HPDE6-E6E7 (cell line): ENCODE results near the gene PKHD1.

Experiments used
- DNase-seq: peaks from one replicate; pipeline ENCODE4 v3.0.0; 2011; ENCODE audit warnings: missing footprints; ENCODE audit errors: extremely low spot score

Gene PKHD1

DNA sequence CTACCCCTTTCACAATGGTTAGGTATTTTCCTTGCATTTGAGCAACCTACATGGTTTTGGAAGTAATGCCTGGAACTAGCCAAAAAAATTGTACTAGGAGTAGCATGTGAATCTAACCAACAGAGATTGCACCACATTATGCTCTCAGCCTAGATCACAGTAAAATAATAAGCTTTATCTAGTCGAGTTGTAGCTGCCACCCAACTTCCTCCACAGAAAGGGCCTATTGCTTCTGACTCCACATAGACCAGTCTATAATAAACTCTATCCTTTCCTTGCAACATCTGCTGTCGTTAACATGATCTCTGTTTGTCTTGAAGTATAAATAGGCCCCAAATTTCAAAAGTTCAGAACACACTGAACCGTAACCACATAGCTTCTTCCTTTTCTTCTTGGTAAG is 375.5 kb downstream of the PKHD1 start:
- no peak for DNase-seq

DNA sequence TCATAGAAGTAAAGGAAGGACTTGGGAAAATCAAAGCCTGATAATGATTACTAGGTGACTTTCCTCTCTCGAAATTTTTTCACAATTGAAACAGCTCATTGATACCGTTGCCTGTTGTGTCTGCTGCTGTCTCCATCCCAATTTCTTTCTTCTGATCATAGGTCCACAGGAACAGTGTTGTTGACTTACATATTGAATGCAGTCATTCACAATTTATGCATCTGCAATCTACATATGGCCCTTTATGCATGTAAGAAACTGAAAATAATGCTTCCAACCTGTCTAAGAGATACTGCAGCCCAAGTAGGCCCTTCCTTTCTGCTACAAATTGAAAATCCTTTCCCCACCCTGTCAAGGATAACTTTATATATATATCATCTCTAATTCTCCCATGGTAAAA is 381.3 kb downstream of the PKHD1 start:
- no peak for DNase-seq

GRCh38 chr6:51704932-51705540 is 382.4 kb downstream of the PKHD1 start:
- DNase-seq: no peak

GRCh38 chr6:51702851-51703250 is 384.6 kb downstream of the PKHD1 start:
- DNase-seq: no peak

DNA sequence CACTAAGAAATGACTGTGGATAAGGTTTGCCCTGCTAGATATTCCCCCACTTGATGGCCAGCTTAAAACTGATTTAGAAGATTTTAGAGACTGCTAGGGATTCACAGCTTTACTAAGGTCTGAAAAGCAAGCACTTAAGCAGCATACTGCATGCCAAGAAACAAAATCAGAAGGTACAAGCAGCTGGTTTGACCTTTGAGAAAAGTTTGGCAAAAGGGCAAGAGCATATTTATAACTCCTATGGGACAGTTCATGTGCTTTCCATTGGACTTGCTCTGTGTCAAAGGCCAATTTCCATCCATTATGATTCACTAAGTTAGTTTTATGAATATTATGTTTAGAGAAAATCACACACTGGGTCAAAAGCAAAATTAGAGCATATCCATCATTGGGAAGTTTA is 402.8 kb downstream of the PKHD1 start:
- DNase-seq: no peak

GRCh38 chr6:51684038-51684437 is 403.4 kb downstream of the PKHD1 start:
- DNase-seq: no peak

GRCh38 chr6:51678905-51679620 is 408.4 kb downstream of the PKHD1 start:
- no peak for DNase-seq

DNA sequence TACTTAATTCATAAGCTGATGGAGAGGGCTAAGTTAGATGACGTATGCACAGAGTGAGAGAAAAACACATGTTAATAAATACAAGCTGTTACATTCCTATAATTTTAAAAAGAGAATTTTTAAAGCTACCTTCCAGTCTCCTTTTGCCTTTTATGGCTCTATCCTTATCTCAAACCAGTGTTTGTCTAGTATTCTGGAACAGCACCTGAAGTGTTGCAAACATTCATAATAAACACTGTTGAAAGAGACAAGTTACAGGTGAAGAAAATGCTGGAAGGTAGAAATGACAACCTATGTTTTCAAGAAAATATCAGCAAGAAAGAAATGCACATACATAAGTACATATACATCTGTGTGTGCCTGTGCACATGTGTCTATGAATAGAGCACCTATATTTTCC is 409.1 kb downstream of the PKHD1 start:
- no peak for DNase-seq

GRCh38 chr6:51675922-51676275 is 411.5 kb downstream of the PKHD1 start:
- DNase-seq: no peak

- DNase-seq: no peak
These were observed 412.1 kb downstream of the PKHD1 start for GRCh38 chr6:51675020-51675921.

DNA sequence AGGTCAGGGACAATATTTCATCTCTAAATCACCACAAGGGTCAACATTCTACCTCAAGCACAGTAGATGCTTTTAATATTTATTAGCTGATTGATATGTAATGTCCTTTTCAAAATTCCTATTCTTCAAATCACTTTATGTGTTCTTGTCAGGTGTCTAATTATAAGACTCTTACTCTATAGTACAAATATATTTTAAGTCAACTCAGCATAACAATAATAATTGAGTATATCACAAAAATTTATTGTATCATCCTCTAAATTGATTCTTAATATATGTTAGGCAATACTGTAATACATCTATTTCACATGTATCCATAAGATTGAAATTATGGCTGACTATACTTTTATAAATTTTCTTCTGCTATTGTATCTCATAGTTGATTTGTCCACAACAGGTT is 423.9 kb downstream of the PKHD1 start:
- DNase-seq: no peak

DNA sequence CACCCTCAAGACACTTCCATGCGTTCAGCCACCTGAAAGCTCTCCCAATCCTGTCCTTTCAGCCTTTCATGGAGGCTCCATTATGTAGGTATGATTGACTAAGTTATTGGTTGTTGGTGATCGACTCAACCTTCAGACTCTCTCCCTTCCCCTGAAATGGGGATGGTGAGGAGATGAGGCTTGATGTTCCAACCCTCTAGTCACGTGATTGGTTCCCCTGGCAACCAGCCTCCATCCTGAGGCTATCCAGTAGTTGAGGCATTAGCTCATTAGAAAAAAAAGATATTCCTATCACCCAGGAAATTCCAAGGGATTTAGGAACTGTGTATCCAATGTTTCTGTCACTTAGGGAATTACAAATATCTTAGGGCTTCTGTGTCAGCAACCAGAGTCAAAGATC is 426.6 kb downstream of the PKHD1 start:
- DNase-seq: no peak

DNA sequence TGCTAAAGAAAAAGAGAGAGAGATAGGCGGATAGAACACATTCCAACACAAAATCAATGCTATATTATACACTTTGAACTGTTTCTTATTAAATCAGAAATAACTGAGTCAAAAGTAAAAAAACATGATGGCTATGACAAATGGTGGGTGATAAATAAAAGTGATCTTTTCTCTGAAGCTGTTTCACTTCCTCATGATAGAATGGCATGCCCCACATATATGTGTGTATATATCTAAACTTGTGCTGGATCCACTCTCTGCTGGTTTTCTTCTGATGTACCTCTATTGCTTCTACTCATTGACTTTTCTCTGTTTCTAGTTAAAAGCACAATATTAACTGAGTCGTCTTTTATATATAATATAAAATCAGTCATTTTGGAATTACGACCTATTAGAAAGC is 429.9 kb downstream of the PKHD1 start:
- DNase-seq: no peak

DNA sequence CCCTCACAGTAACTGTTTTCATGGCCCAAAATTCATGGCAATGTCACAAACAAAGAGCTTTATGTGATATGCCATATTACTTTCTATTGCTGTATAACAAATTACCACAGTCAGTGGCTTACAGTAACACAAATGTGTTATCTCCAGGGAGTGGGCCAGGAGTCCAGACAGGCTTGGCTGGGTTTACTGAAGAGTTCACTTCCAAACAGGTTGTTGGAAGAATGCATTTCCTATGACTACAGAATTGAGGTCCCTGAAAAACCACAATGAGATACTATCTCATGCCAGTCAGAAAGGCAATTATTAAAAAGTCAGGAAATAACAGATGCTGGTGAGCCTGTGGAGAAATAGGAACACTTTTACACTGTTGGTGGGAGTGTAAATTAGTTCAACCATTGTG is 431.9 kb downstream of the PKHD1 start:
- no peak for DNase-seq

- DNase-seq: peak; percentile 13
These were observed 432.8 kb downstream of the PKHD1 start for GRCh38 chr6:51654647-51655046.

- no peak for DNase-seq
These were observed 436.1 kb downstream of the PKHD1 start for GRCh38 chr6:51651132-51651817.

DNA sequence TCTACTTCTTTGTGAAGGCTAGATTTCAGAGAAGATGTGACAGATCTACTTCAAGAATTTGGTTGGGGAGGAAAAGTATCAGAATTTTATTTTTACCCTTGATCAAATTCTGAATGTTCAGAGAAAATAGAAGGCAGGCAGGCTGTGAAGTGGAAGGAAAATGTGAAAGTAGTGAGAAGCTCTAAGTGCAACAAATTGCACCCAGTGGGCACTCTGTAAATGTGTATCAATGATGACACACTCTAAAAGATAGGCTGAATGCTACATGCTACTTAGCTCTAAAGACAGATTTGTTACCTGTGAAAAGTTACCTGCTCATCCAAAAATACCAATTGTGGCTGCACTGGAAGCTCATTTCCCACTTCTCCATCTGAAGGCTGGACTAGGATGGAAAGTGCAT is 438.6 kb downstream of the PKHD1 start:
- no peak for DNase-seq

- no peak for DNase-seq
These were observed 439.2 kb downstream of the PKHD1 start for GRCh38 chr6:51648236-51648635.

DNA sequence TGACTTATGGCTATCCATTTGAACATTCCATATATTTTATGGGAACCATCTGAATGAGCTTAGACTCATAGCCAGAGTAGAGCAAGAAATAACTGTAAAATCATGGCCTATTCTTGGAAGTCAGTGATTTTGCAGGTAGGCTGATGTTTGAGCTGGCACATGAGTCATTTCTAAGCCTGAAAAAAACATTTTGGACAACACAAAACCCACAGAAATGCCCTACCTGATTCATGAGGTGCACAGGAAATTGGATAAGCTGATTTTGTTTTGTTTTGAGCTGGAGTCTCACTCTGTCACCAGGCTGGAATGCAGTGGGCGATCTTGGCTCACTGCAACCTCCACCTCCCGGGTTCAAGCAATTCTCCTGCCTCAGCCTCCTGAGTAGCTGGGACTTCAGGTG is 443.0 kb downstream of the PKHD1 start:
- DNase-seq: peak; percentile 31

- DNase-seq: no peak
These were observed 447.4 kb downstream of the PKHD1 start for GRCh38 chr6:51640021-51640420.

DNA sequence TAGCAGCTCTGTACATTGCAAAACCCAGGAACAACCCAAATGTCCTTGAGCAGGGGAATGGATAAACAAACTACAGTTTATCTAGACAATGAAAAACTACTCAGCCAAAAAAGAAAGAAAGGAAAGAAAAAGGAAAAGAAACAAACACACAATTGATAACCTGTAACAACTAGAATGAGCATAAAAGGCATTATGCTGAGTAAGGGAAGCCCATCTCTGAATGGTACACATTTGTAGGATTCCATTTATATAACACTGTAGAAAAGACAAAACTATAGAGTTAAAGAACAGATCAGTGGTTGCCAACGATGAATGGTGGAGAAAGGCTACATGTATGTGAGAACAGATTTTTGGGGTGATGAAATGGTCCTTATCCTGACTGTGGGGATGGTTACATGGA is 454.0 kb downstream of the PKHD1 start:
- DNase-seq: no peak

GRCh38 chr6:51630011-51630410 is 457.4 kb downstream of the PKHD1 start:
- DNase-seq: no peak
